HG03469 (cell line): Measurements from ENCODE around the gene ELL.
"Not testable (repeated sequence)": the region's sequence is repeated elsewhere in the genome, so short reads cannot be mapped to it uniquely, and the experiment has no call there.

Source experiments
- ATAC-seq: cut with Tn5 transposase; IDR thresholded peaks from one replicate; pipeline ENCODE4 v1.9.1; 2021; ENCODE audit warnings: mild to moderate bottlenecking, moderate library complexity, moderate number of reproducible peaks; ENCODE audit not compliant: unreplicated experiment

ELL gene

GRCh38 chr19:18405754-18406153 lies 116.1 kb downstream of the ELL start:
- not testable (repeated sequence) for ATAC-seq

DNA sequence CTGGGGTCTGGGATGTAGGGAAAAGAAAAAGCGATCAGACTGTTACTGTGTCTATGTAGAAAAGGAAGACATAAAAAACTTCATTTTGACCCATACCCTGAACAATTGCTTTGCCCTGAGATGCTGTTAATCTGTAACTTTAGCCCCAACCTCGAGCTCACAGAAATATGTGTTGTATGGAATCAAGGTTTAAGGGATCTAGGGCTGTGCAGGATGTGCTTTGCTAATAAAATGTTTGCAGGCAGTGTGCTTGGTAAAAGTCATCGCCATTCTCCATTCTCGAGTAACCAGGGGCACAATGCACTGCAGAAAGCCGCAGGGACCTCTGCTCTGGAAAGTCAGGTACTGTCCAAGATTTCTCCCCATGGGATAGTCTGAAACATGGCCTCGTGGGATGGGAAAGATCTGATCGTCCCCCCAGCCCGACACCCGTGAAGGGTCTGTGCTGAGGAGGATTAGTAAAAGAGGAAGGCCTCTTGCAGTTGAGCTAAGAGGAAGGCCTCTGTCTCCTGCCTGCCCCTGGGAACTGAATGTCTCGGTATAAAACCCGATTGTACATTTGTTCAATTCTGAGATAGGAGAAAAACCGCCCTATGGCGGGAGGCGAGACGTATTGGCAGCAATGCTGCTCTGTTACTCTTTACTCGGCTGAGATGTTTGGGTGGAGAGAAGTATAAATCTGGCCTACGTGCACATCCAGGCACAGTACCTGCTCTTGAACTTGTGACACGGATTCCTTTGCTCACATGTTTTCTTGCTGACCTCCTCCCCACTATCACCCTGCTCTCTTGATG lies 119.2 kb downstream of the ELL start:
- ATAC-seq = not testable (repeated sequence)

- no peak for ATAC-seq
Observed at GRCh38 chr19:18401580-18402112, 120.2 kb downstream of the ELL start.

DNA sequence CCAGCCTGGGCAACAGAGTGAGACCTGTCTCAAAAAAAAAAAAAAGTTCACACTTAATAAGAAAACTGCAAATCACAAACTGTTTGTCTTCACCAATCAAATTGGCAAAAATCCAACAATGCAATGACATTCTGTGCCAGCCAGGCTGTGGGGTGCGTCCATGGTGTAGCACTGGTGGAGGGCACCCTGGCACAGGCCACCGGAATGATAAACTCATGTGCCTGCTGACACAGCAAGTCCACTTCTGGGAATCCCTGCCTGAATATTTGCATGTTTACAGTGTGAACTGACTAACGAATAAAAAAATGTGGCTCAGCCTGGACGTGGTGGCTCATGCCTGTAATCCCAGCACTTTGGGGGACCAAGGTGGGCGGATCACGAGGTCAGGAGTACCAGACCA lies 122.9 kb downstream of the ELL start:
- no peak for ATAC-seq

GRCh38 chr19:18397242-18398202 lies 124.3 kb downstream of the ELL start, which contains the start of gene LRRC25:
Gene LRRC25 (minus strand): TSS chr19:18397622. CDS start chr19:18396963, 659 bp downstream.
- ATAC-seq = no peak

- no peak for ATAC-seq
Observed at GRCh38 chr19:18396471-18397241, 125.2 kb downstream of the ELL start.

GRCh38 chr19:18393836-18394235 lies 128.0 kb downstream of the ELL start:
- ATAC-seq = no peak

- ATAC-seq = no peak
Observed at GRCh38 chr19:18392926-18393325, 128.9 kb downstream of the ELL start.
